GM19395 (cell line): ENCODE measurements around the gene TNFRSF13B.
"Not testable (repeated sequence)": the region's sequence is repeated elsewhere in the genome, so short reads cannot be mapped to it uniquely, and the experiment has no call there.

Source experiments
- ATAC-seq: cut with Tn5 transposase; IDR thresholded peaks from one replicate; pipeline ENCODE4 v1.9.1; 2021; ENCODE audit warnings: mild to moderate bottlenecking, moderate library complexity; ENCODE audit not compliant: unreplicated experiment

Gene TNFRSF13B

GRCh38 chr17:17007891-17008290 lies 36.0 kb upstream of the TNFRSF13B start:
- ATAC-seq, result not testable (repeated sequence)

- ATAC-seq, result not testable (repeated sequence)
Observed at GRCh38 chr17:17004997-17005614, 33.2 kb upstream of the TNFRSF13B start.

- ATAC-seq, result no peak
Observed at GRCh38 chr17:17004251-17004996, 32.5 kb upstream of the TNFRSF13B start.

- not testable (repeated sequence) for ATAC-seq
Observed at GRCh38 chr17:17002731-17003715, 31.1 kb upstream of the TNFRSF13B start.

- no peak for ATAC-seq
Observed at GRCh38 chr17:17001874-17002520, 30.1 kb upstream of the TNFRSF13B start.

GRCh38 chr17:17001076-17001777 lies 29.3 kb upstream of the TNFRSF13B start:
- ATAC-seq, result no peak

DNA sequence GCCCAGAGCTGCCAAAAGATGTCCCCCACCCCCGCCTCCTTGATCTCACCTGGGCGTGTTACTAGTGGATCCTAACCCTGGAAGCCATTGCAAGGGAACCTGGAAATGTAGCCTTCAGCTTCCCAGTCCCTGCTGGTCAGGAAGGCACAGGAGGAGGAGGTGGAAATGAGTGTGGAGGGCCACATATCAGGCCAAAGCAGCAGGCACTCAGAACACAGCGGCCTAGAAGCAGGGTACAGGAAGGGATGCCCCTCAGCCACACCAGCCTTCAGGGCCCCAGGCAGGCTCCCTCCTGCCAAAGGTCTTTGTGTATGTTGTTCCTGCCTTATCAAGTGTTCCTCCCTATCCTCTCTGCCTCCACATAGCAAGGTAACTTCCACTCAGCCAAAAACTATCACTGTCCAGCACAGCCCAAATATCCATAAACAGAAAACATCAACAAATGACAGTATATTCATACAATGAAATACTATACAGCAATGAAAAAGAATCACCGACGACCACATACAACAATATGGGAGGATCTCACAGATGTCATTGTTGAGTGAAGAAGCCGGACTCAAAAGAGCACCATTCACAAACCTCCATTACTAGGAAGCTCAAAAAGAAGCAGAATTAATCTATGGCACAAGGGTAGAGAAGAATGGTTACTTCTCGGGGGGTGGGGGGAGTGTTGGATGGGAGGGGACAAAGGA lies 28.2 kb upstream of the TNFRSF13B start:
- ATAC-seq, result no peak

DNA sequence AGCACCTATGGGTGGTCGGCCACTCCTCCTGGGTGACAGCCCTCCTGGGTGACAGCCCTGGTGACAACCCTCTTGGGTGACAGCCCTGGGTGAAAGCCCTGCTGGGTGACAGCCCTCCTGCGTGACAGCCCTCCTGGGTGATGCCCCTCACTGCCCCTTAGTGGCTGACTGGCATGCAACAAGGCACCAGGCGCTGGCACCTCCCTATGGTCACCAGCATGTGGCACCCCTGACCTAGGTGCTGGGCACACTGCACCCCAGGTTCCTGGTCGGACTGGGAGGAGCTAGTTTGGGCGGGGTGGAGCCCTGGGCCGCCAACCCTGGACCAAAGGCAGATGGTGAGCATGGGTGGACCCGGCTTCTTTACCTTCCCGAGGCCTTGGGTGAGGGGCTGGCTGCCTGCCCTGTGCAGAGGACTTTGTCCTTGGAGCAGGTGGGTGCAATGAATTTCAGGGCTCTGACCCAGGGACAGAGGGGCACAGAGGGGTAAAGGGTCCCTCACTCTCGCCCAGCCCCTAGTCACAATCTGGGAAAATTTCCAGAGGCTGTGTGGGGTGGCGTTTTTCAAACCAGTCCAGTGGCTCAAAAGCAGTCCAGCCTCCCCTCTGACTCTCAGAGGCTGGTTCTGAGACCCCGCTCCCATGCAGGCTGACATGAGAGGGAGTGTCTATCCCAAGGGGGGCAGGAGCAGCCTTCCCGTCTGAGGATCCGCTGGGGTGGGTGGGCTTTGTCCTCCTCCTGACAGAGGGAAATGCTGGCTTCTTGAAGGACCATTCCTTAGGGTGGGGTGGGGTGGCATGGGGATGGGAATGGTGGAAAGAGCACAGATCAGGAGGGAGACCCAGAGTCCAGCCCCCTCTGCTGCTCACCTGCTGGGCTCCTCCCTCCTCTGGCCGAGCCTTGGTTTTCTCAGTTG lies 25.9 kb upstream of the TNFRSF13B start:
- peak; percentile 83 for ATAC-seq

DNA sequence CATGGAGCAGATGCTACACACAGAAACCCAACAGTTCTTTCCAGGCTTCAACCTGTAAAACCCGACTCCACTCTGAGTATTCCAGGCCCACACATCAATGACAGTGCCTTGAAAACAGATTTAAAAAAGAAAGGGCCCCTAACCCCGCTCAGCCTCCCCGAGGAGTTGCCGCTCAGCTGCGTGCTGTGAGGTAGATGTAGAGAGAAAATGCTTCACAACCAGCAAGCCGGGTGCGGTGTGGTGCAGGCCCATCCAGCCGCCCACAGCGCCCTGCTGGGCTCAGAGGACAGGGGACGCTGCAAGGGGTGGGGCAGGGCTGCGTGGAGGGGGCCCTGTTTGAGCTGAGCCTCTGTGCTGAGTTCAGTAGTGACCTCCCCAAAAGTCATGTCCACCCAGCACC lies 24.8 kb upstream of the TNFRSF13B start:
- ATAC-seq, result not testable (repeated sequence)

- no peak for ATAC-seq
Observed at GRCh38 chr17:16995930-16996329, 24.0 kb upstream of the TNFRSF13B start.

DNA sequence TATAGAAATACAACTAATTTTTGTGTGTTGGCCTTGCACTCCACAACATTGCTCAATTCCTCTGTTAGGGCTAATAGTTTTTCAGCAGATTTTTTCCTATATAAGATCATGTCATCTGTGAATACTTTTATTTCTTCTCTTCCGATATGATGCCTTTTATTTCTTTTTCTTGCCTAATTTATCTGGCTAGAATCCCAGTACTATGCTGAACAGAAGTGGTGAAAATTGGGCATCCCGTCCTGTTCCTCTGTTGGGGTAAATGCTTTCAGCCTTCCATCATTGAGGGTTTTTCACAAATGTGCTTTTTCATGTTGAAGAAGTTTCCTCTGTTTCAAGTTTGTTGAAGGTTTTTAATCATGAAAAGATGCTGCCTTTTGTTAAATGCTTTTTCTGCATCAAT lies 22.7 kb upstream of the TNFRSF13B start:
- ATAC-seq, result no peak

DNA sequence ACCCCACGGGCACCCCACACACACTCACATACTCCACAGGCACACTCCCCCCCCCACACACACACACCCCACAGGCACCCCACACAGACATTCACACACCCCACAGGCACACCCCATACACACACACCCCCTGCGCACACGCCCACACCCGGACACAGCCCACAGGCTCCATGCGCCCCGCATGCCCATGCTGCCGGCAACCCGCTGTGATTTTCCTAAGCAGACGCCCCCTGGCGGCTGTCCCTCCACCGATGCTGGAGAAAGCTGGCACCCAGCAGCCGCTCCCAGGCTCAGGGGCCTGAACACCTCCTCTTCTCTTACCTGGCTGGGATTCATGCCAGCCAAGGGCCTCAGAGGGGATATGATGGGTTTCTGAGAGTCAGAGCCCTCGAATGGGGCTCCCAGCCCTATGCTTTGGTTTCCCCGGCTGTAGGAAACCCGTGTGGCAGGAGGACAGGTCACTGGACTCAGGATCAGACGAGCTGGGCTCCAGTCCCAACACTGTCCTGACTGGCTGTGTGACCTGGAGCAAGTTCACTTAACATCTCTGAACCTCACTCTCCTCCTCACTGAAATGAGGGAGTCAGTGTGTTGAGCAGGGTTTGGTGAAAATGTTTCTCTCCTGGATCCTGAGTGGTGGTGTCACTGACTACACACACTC lies 19.6 kb upstream of the TNFRSF13B start:
- no peak for ATAC-seq

DNA sequence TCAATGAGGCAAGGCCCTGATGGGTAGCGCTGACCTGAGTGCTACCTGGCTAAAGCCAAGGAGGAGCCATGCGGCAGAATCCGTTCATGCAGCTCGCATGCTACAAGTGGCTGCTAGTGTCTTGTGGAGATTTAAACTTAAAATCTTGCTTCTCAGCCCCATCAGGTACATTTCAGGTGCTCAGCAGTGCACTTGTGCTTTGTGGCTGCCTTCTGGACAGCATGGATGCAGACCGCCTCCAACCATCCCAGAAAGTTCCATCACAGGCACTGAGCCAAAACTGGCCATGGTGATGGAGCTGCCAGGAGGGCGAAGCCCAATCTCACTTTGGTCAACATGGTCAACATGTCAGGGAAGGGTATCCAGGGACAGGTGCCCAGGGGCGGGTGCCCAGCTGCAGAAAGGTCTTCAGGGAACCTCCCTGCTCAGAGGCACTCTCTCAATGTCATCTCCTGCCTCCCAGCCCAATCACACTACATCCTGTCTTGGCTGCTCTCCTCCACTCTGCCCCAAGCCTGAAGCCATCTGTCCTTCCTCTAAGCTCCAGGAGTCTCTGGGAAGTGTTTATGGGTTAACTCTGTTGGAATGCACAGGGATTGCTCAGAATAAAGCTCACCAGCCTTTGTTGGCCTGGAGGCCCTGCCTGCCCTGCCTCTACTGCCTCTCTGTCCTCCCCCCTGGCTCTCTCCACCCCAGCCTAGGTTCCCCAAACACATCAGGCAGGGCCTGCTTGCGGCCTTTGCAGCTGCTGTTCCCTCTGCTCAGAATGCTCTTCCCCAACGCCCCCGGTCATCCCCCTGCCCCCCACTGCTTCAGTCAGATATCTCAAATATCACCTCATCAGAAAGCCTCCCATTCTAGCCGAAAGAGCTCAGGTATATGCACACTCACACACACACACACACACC lies 18.3 kb upstream of the TNFRSF13B start:
- ATAC-seq, result no peak

DNA sequence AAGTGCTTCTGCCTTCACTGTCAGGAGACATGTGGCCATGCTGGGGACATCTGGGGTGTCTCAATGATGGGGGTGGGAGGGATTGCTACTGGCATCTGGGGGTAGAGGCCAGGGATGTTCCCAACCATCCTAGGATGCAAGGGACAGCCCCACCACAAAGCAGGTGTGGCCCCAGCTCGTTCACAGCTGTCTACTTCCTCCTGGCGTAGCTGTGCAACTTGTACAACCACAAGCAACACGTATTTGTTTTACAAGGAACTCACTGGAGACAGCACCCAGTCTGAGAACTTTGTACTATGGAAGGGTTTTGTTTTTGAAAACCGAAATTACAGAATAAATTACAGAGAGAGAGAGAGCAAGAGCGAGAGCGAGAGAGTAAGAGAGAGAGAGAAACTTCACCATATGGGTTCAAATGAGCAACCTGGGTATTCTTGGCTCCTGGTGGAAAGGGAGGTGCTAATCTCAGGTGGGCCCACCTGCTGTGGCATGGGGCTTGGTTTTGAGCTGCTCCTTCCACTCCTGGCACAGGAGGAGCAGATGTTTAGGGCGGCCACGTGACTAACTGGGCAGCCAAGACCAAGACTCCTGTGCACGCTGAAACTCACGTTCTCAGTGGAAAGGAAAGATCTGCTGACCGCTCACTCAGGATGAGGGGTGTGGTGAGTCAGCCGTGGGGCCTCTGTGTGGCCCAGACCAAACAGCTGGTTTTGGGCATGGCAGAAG lies 17.5 kb upstream of the TNFRSF13B start:
- ATAC-seq, result peak; percentile 41

GRCh38 chr17:16988749-16989229 lies 16.9 kb upstream of the TNFRSF13B start:
- ATAC-seq, result peak; percentile 5
